ENCODE measurements around the gene CYP24A1. TPM values are rescaled to one million over a fixed set of nuclear protein-coding genes. Genes with fewer than 3 reads are reported as not detected.

CYP24A1 gene
- total RNA-seq, 4 donors from 2014 or later, result 0.20 TPM; not detected in 3

- in situ Hi-C loops (cut with MboI; ENCODE audit: low sequenced_read_pairs in 4 of 4), result loop anchor here in 2 of 4 donors (25.0 kb wide), 2 partner anchors 515 to 540 kb away; no protein-coding TSS in a partner anchor
- intact Hi-C loops (cut with DNase I; ENCODE audit: low total_unique reads), result no loop called here
- no peak overlapping the region for H3K4me3 ChIP-seq
- no peaks in the 10 kb centered on the region for H3K9me3 ChIP-seq
- DNase-seq, result no peak
- no peak overlapping the region for H3K27ac ChIP-seq
- H3K4me1 ChIP-seq, result no peaks in the 10 kb centered on the region
- ATAC-seq, result no peak
- no peaks in the 10 kb centered on the region for H3K27me3 ChIP-seq
- no peak for TF ChIP-seq POLR2A (IDR thresholded peaks at IDR 0.05)
- no peak for TF ChIP-seq CTCF (IDR thresholded peaks at IDR 0.05 in 4 of 5, conservative IDR thresholded peaks at IDR 0.05 in 1 of 5)
- no peaks in the 10 kb centered on the region for H3K36me3 ChIP-seq
These were observed 51.6 kb downstream of the CYP24A1 start for GRCh38 chr20:54122189-54122588.

DNA sequence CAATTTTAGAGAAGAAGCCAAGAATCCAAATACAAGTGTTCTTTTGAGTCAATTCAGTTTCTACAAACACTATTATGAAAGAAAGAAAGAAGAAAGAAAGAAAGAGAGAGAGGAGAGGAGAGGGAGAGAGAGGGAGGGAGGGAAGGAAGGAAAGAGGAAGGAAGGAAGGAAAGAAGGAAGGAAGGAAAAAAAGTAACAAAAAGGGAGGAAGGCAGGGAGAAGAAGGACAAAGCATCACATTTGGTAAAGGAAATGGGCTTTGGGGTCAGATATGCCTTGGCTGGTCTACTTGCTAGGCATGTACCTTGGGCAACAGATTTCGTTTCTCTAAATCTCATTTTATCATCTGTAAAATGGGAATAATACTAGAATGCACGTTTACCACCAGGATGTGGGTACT lies 54.0 kb downstream of the CYP24A1 start:
- H3K4me3 ChIP-seq, result no peak overlapping the region
- in situ Hi-C loops (cut with MboI; ENCODE audit: low sequenced_read_pairs in 4 of 4), result loop anchor here in 2 of 4 donors (25.0 kb wide), 2 partner anchors 518 to 543 kb away; no protein-coding TSS in a partner anchor
- H3K27me3 ChIP-seq, result no peaks in the 10 kb centered on the region
- no peaks in the 10 kb centered on the region for H3K4me1 ChIP-seq
- intact Hi-C loops (cut with DNase I; ENCODE audit: low total_unique reads), result no loop called here
- H3K9me3 ChIP-seq, result no peaks in the 10 kb centered on the region
- no peaks in the 10 kb centered on the region for H3K36me3 ChIP-seq
- DNase-seq (no peak), ATAC-seq (no peak)
- no peak overlapping the region for H3K27ac ChIP-seq
- no peak for TF ChIP-seq POLR2A (IDR thresholded peaks at IDR 0.05)
- no peak for TF ChIP-seq CTCF (IDR thresholded peaks at IDR 0.05 in 4 of 5, conservative IDR thresholded peaks at IDR 0.05 in 1 of 5)

DNA sequence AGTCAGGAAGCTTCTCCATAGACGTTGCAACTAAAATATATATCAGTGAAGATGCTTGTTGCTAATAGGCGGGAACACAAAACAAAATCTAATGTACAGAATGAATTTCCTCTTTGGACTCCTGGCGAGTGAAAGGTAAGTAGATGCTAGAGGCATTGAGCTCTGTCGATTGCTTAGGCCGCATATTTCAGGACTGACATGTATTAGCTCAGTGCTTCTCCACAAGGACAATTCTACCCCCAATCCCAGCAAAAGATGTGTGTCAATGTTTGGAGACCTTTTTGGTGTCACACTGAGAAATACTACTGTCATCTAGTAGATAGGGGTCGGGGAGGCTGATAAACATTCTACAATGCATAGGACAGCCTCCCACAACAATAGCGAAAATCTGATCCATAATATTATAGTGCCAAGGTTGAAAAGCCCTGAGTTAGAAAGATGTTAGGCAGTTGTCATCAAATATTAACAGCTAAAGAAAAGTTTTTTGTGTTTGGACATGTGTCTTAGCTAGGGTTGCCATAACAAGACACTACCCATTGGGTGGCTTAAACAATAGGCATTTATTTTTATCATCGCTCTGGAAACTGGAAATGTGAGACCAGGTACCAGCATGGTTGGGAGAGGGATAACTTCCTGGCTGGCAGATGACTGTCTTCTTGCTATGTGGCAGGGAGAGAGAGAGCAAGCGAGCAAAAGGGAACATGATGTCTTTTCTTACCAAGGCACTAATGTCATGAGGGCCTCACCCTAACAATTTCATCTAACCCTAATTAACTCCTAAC lies 55.4 kb downstream of the CYP24A1 start:
- ATAC-seq (no peak), DNase-seq (no peak)
- H3K27me3 ChIP-seq, result no peaks in the 10 kb centered on the region
- no peaks in the 10 kb centered on the region for H3K9me3 ChIP-seq
- in situ Hi-C loops (cut with MboI; ENCODE audit: low sequenced_read_pairs in 4 of 4) (loop anchor here in 2 of 4 donors (25.0 kb wide), 2 partner anchors 519 to 544 kb away; no protein-coding TSS in a partner anchor), intact Hi-C loops (cut with DNase I; ENCODE audit: low total_unique reads) (no loop called here)
- TF ChIP-seq CTCF (IDR thresholded peaks at IDR 0.05 in 4 of 5, conservative IDR thresholded peaks at IDR 0.05 in 1 of 5) (no peak), POLR2A (IDR thresholded peaks at IDR 0.05) (no peak)
- no peaks in the 10 kb centered on the region for H3K36me3 ChIP-seq
- H3K27ac ChIP-seq, result no peak overlapping the region
- H3K4me1 ChIP-seq, result no peaks in the 10 kb centered on the region
- no peak overlapping the region for H3K4me3 ChIP-seq

DNA sequence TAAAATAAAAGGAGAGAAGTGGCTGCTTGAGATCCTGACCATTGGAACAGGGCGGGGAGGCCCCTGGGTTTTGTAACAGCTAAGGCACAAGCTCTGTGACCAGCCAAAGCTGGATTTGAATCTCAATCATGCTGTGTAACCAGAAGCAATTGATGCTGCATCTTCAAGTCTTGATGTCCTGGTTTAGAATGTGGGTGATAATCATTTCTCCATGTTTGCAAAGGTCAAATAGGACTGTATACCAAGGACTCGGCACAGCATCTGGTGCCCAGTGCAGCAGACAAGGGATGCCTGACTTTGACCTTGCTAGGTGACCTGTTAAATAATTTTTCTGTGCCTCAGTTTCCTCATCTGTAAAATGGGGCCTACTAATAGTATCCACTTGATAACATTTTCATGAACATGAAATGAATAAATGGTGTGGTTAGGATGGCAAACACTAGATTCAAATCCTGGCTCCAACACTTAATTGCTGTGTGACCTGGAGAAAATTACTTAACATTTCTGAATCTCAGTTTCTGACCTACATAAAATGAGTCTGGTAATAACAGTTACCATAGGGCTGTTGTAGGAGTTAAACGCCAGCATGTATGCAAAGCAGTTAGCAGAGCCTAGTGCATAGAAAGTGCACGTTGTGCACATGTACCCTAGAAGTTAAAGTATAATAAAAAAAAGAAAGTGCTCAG lies 57.1 kb downstream of the CYP24A1 start:
- no peaks in the 10 kb centered on the region for H3K9me3 ChIP-seq
- H3K27ac ChIP-seq, result no peak overlapping the region
- ATAC-seq (no peak), DNase-seq (no peak)
- no peaks in the 10 kb centered on the region for H3K4me1 ChIP-seq
- in situ Hi-C loops (cut with MboI; ENCODE audit: low sequenced_read_pairs in 4 of 4) (loop anchor here in 2 of 4 donors (25.0 kb wide), 2 partner anchors 521 to 546 kb away; no protein-coding TSS in a partner anchor), intact Hi-C loops (cut with DNase I; ENCODE audit: low total_unique reads) (no loop called here)
- TF ChIP-seq POLR2A (IDR thresholded peaks at IDR 0.05), result no peak
- no peaks in the 10 kb centered on the region for H3K36me3 ChIP-seq
- H3K4me3 ChIP-seq, result no peak overlapping the region
- H3K27me3 ChIP-seq, result no peaks in the 10 kb centered on the region
